GM19025 (cell line): ENCODE results near the gene SYT1.

Source experiments
- ATAC-seq: cut with Tn5 transposase; IDR thresholded peaks from one replicate; pipeline ENCODE4 v1.9.1; 2021; ENCODE audit warnings: mild to moderate bottlenecking, low read depth, moderate library complexity; ENCODE audit not compliant: unreplicated experiment

SYT1 gene

GRCh38 chr12:79048962-79049361, 184.4 kb downstream of the SYT1 start:
- no peak for ATAC-seq

GRCh38 chr12:79053394-79053793, 188.8 kb downstream of the SYT1 start:
- ATAC-seq, result no peak

GRCh38 chr12:79055926-79056674, 191.5 kb downstream of the SYT1 start:
- no peak for ATAC-seq

DNA sequence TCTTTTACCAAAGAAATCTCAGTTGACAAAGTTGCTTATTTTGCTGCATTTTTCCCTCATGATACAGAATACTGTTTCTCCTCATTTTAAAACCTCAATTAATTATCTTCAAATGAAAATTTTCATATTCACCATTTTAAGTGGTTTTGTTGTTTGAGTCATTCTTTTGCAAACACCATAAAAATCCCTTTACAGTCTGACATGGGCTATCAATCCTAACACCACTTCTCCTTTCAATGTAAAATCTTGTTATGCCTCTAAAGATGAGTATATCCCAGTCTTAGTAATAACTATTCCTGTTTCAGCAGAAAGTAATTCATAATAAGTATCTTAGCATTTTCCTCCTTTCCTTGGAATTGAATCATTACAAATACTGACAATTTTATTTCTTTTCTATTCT, 192.2 kb downstream of the SYT1 start:
- ATAC-seq, result no peak

DNA sequence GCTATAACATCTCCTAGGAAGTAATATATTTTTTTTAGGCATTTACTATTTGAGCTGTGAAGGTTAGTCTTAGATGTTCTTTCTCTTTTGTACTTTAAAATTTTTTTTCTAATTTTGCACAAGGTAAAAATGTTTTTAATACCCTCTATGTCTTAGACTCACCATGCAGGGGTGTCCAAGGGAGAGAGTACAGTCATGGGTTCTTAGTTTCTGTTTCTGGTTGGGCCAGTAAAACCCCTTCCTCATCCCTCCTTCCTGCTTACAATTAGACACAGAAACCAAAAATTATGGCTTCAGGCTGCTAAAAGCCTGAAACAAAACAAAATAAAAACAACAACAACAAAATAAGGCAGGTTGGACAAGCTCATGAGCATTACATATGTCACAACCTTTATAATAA, 193.0 kb downstream of the SYT1 start:
- ATAC-seq, result no peak

DNA sequence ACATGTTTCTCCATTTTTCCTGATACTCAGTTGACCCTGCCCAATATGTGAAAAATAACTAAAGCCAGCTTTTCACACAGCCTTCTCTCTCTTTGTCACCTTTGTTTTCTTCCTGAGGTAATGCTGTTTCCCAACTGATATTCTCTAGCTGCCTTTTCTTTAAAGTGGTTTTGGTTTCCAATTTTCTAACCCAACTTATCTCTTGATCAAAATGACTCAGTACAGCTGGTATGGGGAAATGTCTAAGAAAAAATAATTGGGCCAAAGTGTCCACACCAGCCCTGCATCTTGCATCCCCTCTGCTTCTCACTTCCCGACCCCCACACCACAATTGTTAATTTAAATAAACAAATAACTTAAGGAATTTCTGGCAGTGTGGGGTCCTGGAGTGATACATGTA, 193.8 kb downstream of the SYT1 start:
- peak; percentile 31 for ATAC-seq

- no peak for ATAC-seq
These were observed 195.0 kb downstream of the SYT1 start for GRCh38 chr12:79059557-79059956.

GRCh38 chr12:79063258-79063657, 198.7 kb downstream of the SYT1 start:
- ATAC-seq, result no peak

GRCh38 chr12:79067977-79068376, 203.4 kb downstream of the SYT1 start:
- no peak for ATAC-seq

GRCh38 chr12:79069009-79069408, 204.4 kb downstream of the SYT1 start:
- ATAC-seq, result peak; percentile 96

DNA sequence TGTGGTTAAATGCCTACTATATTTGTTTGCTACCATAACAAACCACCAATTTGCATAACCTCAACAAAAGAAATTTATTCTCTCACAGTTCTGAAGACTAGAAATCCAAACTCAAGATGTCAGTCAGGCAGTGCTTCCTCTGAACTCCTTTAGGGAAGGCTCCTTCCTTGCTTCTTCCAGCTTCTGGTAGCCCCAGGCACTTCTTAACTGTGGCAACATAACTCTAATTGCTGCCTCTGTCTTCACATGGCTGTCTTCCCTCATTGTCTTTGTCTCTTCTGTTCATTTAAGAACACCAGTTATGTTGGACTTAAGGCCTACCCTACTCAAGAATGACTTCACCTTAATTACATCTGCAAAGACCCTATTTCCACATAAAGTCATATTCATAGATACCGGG, 206.9 kb downstream of the SYT1 start:
- ATAC-seq, result no peak

- ATAC-seq, result no peak
These were observed 208.9 kb downstream of the SYT1 start for GRCh38 chr12:79073506-79073905.

DNA sequence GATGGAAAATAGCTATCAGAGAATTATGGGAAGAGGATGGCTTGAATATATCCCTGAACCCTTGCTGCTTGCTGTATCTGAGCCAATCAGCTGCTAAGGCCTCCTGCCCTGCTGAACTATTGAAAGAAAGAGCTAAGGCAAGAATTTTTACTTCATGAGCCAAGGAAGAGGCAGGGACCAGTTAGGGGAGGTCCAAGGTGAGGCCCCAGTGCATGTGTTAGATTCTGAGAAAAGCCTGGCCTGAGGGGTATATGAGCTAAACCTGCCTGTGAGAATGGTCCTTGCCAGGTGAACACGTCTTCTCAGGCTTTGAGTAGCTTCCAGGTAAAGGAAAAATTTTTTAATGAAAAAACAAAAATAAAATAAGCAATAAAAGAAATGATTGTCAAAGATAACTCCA, 218.0 kb downstream of the SYT1 start:
- ATAC-seq, result no peak

GRCh38 chr12:79083181-79083580, 218.6 kb downstream of the SYT1 start:
- ATAC-seq, result no peak

DNA sequence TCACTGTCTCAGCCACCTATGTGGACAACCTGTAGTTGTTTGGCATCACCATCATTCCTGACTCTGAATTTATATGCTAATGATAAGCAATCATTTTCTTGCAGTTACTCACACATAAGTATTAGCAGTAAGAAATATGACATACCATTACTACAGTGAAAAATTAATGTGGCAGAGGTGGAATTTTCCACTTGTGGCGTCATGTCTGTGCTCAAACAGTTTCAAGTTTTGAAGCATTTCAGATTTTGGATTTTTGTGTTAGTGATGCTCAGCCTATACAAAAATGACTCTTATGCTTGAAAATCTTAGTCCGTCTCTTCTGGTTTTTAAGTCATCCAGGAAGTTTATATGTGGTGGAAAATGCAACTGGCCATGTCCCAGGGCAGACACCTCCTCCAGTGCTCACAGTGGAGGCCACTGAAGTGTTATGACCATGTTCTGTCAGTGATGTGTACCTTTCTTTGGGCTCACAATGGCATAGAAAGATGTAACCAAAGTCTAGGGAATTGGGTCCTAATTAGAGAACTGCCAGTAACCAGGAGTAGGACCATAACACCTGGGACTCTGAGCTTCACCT, 220.6 kb downstream of the SYT1 start:
- ATAC-seq, result peak; percentile 66

- ATAC-seq, result no peak
These were observed 222.1 kb downstream of the SYT1 start for GRCh38 chr12:79086541-79087296.

- ATAC-seq, result no peak
These were observed 234.0 kb downstream of the SYT1 start for GRCh38 chr12:79098530-79098929.

DNA sequence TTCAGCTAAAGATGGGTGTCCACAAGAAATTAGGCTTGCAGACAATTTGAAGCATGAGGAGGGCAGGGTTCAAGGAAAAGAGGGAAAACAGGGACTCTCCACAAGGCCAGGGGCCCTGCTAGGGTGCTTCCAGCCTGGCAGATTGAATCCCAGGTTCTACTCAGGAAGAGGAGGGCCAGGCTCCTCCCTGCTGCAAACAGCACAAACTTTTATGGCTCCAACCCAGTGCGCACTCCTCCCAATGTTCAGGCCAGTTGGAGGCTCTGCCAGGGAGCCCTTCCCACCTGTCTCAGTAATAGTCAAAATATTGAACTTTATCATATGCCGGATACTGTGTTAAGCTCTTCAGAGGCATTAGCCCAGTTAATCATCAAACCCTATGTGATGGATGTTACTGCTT, 244.4 kb downstream of the SYT1 start:
- ATAC-seq, result no peak

DNA sequence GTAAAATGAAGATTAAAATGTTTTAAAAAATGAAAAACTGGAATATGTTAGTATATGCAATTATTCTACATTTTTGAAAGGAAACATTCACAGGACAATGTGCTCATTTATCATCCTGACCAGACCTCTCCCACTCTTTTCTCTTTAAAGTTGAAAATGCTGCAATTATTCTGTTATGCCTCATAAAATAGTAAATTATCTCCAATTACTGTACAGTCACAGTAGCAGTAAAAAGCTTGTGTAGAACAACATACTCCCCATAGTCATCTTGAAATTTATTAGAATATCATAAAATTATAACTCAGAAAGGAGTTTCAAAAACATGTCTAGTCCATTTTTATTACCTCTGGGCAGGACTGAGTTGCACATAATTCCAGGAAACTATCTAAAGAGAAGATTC, 250.3 kb downstream of the SYT1 start:
- ATAC-seq, result no peak

- ATAC-seq, result no peak
These were observed 251.2 kb downstream of the SYT1 start for GRCh38 chr12:79115743-79116142.

- no peak for ATAC-seq
These were observed 255.2 kb downstream of the SYT1 start for GRCh38 chr12:79119796-79120195.

- peak; percentile 78 for ATAC-seq
These were observed 256.9 kb downstream of the SYT1 start for GRCh38 chr12:79121486-79121885.
